ENCODE measurements around the gene CENPM. TPM values are rescaled to one million over a fixed set of nuclear protein-coding genes. Genes with fewer than 3 reads are reported as not detected.

Gene CENPM
- total RNA-seq, 1 donor from 2014 or later: 3.3 TPM

- Mint-ChIP-seq H3K4me3 (ENCODE audit: unreplicated experiment) (no peak overlapping the region), H3K36me3 (ENCODE audit: low read depth) (no peaks in the 10 kb centered on the region), H3K9me3 (ENCODE audit: low read depth) (no peaks in the 10 kb centered on the region), H3K27ac (ENCODE audit: unreplicated experiment) (no peak overlapping the region), H3K27me3 (ENCODE audit: low read depth) (peaks cover 7% of the 10 kb centered on the region), H3K4me1 (ENCODE audit: low read depth) (no peaks in the 10 kb centered on the region)
- TF ChIP-seq, protein P1, sequence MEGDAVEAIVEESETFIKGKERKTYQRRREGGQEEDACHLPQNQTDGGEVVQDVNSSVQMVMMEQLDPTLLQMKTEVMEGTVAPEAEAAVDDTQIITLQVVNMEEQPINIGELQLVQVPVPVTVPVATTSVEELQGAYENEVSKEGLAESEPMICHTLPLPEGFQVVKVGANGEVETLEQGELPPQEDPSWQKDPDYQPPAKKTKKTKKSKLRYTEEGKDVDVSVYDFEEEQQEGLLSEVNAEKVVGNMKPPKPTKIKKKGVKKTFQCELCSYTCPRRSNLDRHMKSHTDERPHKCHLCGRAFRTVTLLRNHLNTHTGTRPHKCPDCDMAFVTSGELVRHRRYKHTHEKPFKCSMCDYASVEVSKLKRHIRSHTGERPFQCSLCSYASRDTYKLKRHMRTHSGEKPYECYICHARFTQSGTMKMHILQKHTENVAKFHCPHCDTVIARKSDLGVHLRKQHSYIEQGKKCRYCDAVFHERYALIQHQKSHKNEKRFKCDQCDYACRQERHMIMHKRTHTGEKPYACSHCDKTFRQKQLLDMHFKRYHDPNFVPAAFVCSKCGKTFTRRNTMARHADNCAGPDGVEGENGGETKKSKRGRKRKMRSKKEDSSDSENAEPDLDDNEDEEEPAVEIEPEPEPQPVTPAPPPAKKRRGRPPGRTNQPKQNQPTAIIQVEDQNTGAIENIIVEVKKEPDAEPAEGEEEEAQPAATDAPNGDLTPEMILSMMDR (IDR thresholded peaks at IDR 0.05): no peak
- peak; percentile 74 for DNase-seq (ENCODE audit: low spot score)
Observed at GRCh38 chr22:41987276-41987675, 40.3 kb upstream of the CENPM start.

- Mint-ChIP-seq H3K9me3 (ENCODE audit: low read depth) (no peaks in the 10 kb centered on the region), H3K27me3 (ENCODE audit: low read depth) (peaks cover 5% of the 10 kb centered on the region), H3K4me3 (ENCODE audit: unreplicated experiment) (no peak overlapping the region), H3K4me1 (ENCODE audit: low read depth) (no peaks in the 10 kb centered on the region), H3K36me3 (ENCODE audit: low read depth) (no peaks in the 10 kb centered on the region), H3K27ac (ENCODE audit: unreplicated experiment) (no peak overlapping the region)
- TF ChIP-seq, protein P1 (IDR thresholded peaks at IDR 0.05): no peak
- no peak for DNase-seq (ENCODE audit: low spot score)
Observed at GRCh38 chr22:41983513-41984405, 36.8 kb upstream of the CENPM start.

GRCh38 chr22:41982865-41983264 is 35.9 kb upstream of the CENPM start:
- Mint-ChIP-seq H3K36me3 (ENCODE audit: low read depth) (no peaks in the 10 kb centered on the region), H3K4me1 (ENCODE audit: low read depth) (no peaks in the 10 kb centered on the region), H3K27me3 (ENCODE audit: low read depth) (peaks cover 10% of the 10 kb centered on the region), H3K9me3 (ENCODE audit: low read depth) (no peaks in the 10 kb centered on the region), H3K27ac (ENCODE audit: unreplicated experiment) (no peak overlapping the region), H3K4me3 (ENCODE audit: unreplicated experiment) (no peak overlapping the region)
- TF ChIP-seq, protein P1 (IDR thresholded peaks at IDR 0.05): no peak
- no peak for DNase-seq (ENCODE audit: low spot score)

- Mint-ChIP-seq H3K36me3 (ENCODE audit: low read depth) (no peaks in the 10 kb centered on the region), H3K4me3 (ENCODE audit: unreplicated experiment) (no peak overlapping the region), H3K27me3 (ENCODE audit: low read depth) (peaks cover 32% of the 10 kb centered on the region), H3K27ac (ENCODE audit: unreplicated experiment) (no peak overlapping the region), H3K4me1 (ENCODE audit: low read depth) (peaks cover 4% of the 10 kb centered on the region), H3K9me3 (ENCODE audit: low read depth) (no peaks in the 10 kb centered on the region)
- DNase-seq (ENCODE audit: low spot score): no peak
- TF ChIP-seq, protein P1 (IDR thresholded peaks at IDR 0.05): no peak
Observed at GRCh38 chr22:41979423-41980250, 32.7 kb upstream of the CENPM start.

GRCh38 chr22:41978732-41979131 is 31.8 kb upstream of the CENPM start:
- no peak for DNase-seq (ENCODE audit: low spot score)
- peaks cover 33% of the 10 kb centered on the region for H3K27me3 Mint-ChIP-seq (ENCODE audit: low read depth)

More at GRCh38 chr22:41978732-41979131, 31.8 kb upstream of the CENPM start:
- no peaks in the 10 kb centered on the region for H3K9me3 Mint-ChIP-seq (ENCODE audit: low read depth)
- H3K4me1 Mint-ChIP-seq (ENCODE audit: low read depth): peaks cover 4% of the 10 kb centered on the region
- H3K27ac Mint-ChIP-seq (ENCODE audit: unreplicated experiment): no peak overlapping the region
- TF ChIP-seq, protein P1 (IDR thresholded peaks at IDR 0.05): no peak
- H3K36me3 Mint-ChIP-seq (ENCODE audit: low read depth): no peaks in the 10 kb centered on the region
- no peak overlapping the region for H3K4me3 Mint-ChIP-seq (ENCODE audit: unreplicated experiment)
